Measurements from ENCODE around the gene LDLR. TPM values are rescaled to one million over a fixed set of nuclear protein-coding genes. Genes with fewer than 3 reads are reported as not detected.
A peak's percentile ranks its signal among the peaks of the same experiment; 100 is the strongest.
"Not testable (repeated sequence)": the region's sequence is repeated elsewhere in the genome, so short reads cannot be mapped to it uniquely, and the experiment has no call there.

The LDLR gene
- total RNA-seq, 1 donor from 2014 or later, result 19.5 TPM

DNA sequence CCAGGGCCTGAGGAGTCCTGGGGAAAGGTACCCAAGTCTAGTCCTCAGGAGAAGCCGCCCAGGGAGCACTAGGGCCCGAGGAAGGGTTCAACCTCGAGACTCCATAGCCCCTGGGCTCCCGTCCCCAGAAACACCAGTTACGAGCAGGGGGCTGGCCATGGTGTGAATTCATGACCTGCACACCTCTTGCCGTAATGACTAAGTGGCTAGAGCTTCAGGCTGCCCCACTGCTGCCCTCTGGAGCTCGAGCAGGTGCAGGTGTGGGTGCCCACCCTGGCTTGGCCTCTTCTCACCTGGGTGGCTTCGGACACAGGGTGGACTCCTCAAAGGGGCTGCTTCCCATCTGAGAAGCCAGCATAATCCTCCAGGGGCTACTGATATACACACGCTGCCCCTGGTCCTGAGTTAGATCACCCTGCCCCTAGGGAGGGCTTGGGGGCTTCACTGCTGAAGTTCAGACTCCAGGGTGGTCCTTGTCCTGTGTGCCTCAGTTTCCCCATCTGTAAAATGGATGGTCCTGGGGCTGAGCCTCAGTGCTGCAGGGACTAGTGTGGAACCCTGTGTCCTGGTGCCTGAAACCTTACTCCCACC lies 52.8 kb downstream of the LDLR start:
- DNase-seq, result no peak

DNA sequence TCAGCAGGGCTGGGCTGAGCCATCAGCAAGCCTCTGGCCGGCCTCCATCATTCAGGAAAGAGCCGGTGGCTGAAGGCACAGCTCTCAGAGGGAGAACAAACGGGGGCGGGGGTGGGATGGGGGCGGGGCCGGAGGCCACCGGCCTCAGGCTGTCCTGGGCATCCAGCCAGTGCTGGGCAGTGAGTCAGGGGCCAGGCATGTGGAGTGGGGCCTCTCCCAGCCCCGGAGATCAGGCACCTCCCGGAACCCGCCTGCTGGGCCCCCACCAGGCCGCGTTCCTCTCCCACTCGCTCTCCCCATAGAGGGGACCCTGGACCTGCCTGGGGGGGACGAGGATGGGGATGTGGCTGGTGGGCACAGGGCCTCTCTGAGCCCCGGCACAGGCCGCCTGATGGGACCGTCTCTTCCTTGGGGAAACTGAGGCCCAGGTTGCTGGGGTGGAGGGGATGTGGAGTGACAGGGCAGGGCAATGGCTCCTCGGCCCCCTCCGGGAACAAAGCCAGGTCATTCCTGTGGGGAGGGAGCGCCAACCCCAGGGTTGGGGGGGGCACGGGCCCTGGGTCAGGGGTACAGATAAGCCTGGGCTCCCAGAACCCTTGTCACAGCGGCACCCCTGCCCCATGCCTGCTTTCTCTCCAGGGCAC lies 53.4 kb downstream of the LDLR start:
- DNase-seq, result peak; percentile 45

DNA sequence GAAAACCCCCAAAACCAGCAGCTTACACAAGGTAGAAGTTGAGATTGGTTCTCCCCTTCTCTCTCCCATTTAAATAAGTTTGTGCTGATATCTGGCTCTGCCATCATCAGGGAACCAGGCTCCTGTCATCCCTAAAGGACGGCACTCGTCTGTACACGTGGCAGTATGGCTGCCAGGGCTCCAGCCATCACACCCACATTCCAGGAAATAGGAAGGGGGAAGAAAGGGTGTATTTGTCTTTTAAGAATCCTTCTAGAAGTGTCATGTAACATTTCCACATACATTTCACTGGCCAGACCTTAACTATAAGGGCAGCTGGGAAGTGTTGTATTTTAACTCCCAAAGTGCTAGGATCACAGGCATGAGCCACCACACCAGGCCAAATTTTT lies 56.3 kb downstream of the LDLR start:
- DNase-seq, result no peak

DNA sequence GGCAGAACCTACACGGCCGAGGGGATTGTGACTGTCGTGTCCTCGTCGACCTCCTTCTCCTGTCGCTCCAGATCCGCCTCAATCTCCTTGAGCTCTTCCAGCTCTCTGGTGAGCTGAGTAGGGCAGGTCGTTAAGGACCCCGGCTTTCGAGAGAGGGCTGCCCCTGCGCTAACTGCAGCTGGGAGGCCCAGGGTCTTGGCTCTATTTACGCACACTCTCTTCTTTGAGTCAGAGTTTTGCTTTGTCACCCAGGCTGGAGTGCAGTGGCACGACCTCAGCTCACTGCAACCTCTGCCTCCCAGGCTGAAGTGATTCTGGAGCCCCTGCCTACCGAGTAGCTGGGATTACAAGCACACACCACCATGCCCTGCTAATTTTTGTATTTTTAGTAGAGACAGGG lies 58.7 kb downstream of the LDLR start:
- no peak for DNase-seq

DNA sequence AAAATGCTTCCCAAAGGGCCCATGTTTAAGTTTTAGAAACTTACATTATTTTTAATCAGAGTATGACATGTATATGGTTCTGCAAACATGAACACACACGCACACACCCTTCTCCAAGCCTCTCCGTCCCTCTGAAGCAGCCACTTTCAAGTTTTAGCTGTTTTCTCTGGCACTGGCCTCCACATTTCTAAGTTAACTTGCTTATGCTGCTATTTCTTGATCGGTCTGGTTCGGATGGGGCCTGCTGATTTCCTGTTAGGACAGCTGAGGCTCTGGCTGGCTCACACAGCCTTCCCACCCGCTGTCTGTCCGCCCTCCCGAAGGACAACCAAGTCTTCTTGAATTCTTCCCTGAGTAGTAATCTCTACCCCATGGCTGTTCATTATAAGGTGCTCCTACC lies 61.9 kb downstream of the LDLR start:
- DNase-seq, result no peak

DNA sequence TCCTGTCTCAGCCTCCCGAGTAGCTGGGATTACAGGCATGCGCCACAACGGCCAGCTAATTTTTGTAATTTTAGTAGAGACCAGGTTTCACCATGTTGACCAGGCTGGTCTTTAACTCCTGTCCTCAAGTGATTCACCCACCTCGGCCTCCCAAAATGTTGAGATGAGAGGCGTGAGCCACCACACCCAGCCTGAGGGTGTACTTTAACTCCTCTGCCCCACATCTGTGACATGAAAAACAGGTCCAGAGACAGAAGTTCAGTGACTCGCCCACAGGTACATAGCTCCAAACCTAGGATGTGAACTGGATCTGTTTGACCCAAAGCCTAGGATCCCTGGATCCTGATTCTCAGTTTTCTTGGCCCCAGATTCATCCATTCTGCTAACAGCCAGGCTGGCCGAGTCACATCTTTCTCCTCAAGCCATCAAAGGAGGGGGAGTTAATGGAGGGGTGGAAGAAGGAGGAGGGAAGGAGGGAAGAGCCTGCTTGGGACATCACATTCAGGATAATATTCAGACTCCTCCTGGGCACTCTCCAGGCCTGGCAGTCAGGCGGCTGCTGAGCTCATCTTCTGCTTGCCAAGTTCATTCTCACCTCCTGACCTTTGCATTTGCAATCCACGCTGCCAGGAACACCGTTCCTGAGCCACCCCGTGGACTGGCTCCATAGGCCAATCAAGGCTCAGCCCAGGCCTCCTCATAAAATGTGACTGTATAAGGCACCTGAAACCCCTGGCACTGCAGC lies 63.2 kb downstream of the LDLR start:
- DNase-seq, result peak; percentile 24

DNA sequence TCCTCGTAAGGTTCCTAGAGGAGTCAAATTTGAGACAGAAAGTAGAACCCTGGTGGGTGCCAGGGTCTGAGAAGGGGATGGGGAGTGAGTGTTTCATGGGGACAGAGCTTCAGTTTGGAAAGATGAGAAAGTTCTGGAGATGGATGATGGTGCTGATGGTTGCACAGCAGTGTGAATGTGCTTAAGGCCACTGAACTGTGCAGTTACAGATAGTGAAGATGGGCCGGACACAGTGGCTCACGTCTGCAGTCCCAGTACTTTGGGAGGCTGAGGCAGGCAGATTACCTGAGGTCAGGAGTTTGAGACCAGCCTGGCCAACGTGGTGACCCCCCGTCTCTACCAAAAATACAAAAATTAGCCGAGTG lies 65.4 kb downstream of the LDLR start:
- DNase-seq, result no peak

DNA sequence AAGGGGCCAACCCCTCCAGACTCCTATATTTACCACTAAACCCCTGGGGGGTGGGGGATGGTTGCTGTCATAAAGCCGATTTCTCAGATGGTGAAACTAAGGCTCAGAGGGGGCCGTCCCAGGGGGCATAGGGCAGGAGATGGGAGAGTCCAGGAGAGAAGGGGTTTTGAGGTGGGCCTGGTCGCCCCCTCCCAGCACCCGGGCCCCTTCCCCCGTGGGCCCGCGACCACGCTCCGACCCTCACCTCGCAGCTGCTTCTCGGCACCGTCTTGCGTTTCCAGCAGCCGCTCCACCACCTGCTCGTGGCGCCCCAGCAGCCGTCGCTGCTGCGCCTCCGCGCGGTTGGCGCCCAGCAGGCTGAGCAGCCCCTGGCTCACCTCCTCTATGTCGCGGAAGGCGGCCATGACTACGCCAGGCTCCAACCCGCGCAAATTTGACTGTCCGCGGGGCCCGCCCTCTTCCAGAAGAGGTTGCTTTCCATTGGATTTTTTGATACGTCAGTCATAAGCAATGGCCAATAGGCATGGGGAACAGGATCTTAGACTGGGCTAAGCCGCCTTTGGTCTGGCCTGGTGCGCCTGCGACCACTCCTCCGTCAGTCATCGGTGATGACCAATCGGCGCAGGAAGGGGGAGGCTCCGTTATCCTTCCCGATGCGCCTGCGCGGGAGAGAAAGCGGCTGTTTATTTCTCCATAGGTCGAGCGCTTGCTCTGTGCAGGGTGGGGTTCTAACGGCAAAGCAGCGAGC lies 66.3 kb downstream of the LDLR start, which contains the start of gene SPC24:
TSS of gene SPC24 (minus strand) at position 410 of the 748 bp plus-strand sequence. CDS start at position 404, 6 bp downstream.
- DNase-seq, result peak; percentile 98

DNA sequence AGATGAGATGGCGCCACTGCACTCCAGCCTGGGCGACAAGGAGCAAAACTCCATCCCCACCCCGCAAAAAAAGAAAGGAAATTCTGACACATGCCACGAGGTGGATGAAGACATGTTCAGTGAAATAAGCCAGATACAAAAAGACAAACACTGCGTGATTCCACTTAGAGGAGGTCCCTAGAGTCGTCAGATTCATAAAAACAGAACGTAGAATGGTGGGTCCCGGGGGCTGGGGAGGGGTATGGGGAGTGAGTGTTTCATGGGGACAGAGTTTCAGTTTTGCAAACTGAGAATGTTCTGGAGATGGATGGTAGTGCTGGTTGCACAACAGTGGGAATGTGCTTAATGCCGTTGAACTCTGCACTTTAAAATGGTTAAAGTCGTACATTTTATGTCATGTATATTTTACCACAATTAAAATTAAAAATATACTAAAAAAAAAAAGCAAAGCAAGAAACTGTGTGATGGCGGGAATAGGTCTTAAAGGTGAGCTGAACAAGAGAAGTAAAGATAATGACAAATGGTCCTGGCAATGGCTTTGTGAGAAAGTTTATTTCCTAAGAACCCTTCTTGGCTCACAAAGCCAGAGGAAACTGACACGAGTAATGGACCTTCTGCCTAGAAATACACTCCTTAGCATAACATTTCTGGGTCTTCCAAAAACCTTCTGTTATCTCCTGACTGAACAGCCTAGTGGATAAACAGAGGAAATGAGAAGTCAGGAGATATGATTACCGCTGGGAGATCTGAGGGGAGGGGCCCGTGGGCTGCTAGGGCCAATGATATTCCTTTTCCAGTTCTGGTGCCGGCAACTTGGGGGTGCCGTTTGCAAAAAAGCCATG lies 70.6 kb downstream of the LDLR start:
- no peak for DNase-seq

DNA sequence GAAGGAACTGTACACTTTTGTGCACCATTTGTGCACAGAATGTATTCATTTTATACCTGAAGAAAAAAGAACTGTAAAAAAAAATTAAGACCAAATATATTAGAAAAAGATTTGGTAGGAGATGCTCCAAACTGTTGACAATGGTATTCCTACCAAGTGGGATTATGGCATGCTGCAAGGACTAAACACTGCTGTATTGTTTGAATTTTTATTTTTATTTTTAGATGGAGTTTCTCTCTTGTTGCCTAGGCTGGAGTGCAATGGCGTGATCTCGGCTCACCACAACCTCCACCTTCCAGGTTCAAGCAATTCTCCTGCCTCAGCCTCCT lies 71.1 kb downstream of the LDLR start:
- DNase-seq, result not testable (repeated sequence)

DNA sequence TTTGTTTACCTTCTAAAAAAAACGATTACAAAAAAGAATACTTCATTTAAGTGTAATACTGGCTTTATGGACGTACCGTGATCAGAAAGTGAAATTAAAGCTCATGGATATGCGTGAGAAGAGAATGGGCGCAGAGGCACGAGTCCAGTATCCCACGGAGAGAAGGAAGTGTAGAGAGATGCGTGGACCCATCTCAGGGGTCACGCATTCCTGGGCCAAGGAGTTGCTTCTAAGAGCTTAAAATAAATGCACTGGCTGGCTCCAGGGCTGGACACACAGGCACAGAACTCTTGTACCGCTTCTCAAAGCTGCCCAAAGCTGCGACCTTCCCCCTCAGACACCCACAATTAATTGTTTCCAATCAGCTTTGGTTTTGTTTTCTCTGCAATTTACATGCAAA lies 75.0 kb downstream of the LDLR start:
- no peak for DNase-seq

DNA sequence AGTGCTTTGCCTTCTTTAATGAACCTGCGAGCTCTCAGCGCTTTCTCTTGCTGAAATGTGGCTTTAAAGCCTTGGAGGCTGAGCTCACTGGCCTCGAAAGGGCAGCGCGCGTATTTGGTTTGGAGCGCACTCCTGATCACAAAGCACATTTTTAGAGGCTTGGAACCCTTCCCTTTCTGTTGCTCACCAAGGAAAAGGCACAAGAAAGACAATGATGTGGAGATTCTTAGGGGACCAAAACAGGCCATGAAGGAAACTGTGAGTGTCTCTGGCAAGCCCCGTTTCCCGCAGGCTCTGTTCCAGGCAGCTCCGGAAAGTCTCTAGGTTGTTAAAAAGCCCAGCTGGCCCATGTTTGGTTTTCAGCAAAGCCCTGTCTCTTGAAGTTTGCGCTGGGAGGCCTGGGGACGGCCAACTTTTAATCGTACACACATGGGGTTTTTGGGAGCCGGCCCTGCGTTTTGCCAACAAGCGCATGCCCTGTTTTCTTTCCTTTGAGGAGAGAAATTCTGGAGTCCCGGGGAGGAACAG lies 75.7 kb downstream of the LDLR start:
- DNase-seq, result no peak

DNA sequence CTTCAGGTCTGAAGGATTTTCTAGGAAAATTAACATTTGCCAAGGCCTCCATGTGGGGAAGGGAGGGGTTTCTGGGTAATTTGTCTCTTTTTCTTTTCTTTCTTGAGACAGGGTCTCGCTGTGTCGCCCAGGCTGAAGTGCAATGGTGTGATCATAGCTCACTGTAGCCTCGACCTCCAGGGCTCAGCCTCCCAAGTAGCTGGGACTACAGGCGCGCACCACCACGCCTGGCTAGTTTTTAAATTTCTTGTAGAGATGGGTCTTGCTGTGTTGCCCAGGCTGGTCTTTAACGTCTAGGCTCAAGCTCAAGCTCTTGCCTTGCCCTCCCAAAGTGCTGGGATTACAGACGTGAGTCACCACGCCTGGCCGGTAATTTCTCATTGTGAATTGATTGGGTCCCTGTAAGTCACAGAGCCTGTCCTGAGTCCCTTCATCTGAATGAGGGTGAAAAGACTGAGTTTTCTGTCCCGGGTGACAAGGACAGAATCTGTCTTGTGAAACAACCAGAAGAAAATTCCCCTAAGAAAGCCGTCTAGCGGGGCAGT lies 76.3 kb downstream of the LDLR start:
- DNase-seq, result no peak

DNA sequence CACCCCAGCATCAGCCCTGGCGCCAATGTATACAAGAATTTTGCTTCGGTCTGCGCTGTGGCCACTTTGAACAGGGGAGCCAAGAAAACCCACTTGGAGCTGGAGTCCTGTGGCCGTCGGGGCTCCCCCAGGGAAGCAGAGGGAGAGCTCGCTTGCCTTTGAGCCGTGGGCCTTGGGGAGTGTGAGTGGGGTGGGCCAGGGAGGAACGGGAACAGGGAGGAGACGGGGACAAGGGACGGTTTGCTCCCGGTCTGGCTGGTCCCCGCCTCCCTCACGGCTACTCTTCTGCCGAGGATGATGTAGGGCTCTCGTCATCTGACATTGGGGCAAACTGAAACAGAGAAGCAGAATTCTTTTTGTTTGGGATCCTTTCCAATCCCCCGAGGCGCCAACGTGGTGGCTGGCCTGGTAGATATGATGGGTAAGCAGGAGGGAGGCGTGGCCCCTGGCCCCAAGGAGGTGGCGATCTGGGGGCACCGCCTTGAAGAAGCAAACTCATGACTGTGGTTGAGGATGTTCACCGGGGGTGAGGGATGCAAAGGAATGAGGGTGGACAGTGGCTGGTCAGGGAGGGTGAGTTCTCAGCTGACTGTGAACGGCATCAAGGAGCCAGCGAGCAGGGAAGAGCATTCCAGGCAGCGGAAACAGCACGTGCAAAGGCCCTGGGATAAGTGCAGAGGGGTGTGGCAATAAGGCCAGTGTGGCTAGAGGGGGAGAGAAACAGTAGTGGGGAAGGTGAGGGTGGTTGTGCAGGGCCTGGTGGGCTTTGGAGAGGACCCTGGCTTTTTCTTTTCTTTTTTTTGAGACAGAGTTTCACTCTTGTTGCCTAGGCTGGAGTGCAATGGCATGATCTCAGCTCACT lies 77.2 kb downstream of the LDLR start:
- no peak for DNase-seq

DNA sequence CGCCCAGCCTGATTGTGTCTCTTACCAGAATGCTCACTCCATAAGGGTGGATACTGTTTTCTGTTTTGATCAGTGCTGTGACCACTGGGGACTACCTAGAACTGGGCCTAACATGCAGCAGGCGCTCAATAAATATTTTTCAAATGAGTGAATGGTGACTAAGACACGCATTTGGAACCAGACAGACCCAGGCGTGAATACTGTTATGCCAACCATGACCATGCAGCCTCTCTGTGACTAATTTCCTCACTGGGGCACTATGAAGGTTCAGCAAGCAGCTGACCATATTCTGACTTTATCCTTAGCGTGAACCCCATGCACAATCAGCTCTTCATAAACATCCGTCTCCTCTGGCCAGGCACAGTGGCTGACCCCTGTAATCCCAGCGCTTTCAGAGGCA lies 79.3 kb downstream of the LDLR start:
- DNase-seq, result no peak

DNA sequence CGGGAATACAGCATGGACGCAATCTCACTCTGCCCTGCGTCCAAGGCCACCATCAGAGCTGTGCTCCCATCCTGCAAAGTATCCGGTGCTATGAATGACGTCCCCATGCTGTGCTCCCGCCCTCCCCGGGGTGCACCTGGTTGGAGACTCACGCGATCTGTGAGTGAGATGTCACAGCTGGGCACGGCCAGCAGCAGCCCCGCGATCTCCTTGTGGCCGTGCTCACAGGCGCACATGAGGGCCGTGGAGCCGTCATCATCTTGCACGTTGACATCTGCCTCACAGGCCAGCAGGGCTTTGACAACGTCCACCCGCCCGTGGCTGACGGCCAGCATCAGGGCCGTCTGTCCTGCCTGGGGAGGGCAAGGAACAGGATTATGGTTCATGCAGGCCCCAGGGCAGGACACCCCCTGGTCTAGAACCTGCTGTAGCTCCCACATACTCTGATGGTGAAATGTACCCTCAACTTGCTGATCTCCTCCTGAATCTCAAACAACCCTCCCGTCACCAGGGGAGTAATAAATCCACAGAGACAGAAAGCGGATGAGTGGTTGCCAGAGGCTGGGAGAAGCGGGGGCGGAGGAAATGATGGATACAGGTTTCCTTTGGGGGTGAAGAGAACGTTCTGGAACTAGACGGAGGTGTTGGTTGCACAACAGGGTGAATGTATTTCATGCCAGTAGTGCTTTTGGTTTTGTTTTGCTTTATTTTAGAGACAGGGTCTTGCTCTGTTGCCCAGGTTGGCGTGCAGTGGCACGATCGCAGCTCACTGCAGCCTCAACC lies 80.8 kb downstream of the LDLR start:
- no peak for DNase-seq

DNA sequence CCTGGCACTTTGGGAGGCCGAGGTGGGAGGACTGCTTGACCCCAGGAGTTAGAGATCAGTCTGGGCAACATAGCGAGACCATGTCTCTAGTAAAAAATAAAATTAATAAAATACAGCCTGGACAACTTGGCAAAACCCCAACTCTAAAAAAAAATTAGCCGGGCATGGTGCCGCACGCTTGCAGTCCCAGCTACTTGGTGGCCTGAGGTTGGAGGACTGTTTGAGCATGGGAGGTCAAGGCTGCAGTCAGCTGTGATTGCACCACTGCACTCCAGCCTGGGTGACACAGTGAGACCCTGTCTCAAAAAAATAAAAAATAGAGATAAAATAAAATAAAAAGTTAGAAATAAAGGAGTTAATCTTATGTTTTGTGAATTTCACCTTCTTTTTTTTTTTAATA lies 81.9 kb downstream of the LDLR start:
- no peak for DNase-seq

DNA sequence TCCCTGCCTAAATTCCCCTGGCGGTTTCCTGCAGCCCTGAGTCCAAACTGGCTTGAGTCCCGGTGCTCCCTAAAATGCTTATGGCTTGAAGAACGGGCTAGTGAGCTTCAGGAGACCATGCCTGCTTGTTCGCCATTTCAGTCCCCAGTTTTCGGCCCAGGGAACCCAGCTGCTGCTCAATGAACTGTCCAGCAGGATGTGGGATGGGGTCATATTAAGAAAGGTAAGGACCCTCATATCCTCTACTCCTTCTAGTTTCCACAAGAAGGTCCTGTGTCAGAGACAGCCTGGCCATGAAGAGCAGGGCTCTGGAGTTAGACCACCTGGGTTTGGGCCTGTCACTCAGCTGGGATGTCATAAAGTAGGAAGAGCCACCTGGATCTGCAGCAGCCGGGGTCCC lies 83.3 kb downstream of the LDLR start:
- no peak for DNase-seq

DNA sequence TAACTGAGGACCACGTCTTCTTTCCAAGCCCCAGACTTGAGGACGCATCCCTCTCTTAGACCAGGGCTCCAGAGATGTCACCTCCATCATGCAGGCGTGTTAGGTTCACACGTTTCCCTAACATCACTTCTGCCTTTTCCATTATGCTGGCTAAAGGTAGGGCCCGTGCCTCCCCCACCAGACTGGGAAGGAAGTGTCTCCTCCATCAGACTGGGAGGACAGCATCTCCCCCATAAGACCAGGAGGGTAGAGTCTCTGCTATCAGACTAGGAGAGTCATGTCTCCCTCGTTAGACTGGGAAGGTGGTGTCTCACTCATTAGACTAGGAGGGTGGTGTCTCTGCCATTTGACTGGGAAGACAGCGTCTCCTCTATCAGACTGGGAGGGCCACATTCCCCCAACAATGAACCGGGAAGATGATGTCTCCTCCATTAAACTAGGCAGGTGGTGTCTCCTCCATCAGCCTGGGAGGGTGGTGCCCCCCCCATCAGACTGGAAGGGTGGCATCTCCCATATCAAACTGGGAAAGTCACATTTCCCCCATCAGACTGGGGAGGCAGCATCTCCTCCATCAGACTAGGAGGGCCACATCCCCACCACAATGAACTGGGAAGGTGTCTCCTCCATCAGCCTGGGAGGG lies 84.4 kb downstream of the LDLR start:
- DNase-seq, result no peak

All from occipital lobe (tissue), 2 donors.